Omental fat pad (tissue), 4 donors: ENCODE results near the gene WBP2NL. TPM values are rescaled to one million over a fixed set of nuclear protein-coding genes. Genes with fewer than 3 reads are reported as not detected.

Source experiments
- ATAC-seq: fragments of 150-250 bp; one replicate; pipeline ENCODE4 v1.9.1; 2016; ENCODE audit warnings: mild to moderate bottlenecking, moderate library complexity; ENCODE audit not compliant: low FRiP score
- DNase-seq: peaks from one replicate; pipeline ENCODE4 v3.0.0-alpha.2; 2019; ENCODE audit warnings: low spot score
- CTCF ChIP-seq, 3 donors: fragments of 450-650 bp; IDR thresholded peaks; one replicate each; pipeline ENCODE4 v1.5.1; 2016 to 2017; ENCODE audit warnings: antibody characterized with exemption in 3 of 3, mild to moderate bottlenecking in 3 of 3, moderate library complexity in 2 of 3
- total RNA-seq, 4 donors: library from RNA; depleted of rRNA; stranded (reverse); fragments of >200 nt; gene quantifications; one replicate each; pipeline ENCODE4 v1.1.0, GENCODE V29; 2016

The WBP2NL gene
- total RNA-seq, 4 donors from 2014 or later = 0.28 to 1.1 (median 0.72) TPM

- ATAC-seq = no peak
- TF ChIP-seq CTCF (IDR thresholded peaks at IDR 0.05) = no peak
- no peak for DNase-seq
Observed at GRCh38 chr22:41992496-41992895, 6.1 kb upstream of the WBP2NL start.

- ATAC-seq (no peak), DNase-seq (no peak)
- TF ChIP-seq CTCF (IDR thresholded peaks at IDR 0.05) = no peak
Observed at GRCh38 chr22:41995211-41995610, 3.4 kb upstream of the WBP2NL start.

GRCh38 chr22:41996826-41997225 lies 1.8 kb upstream of the WBP2NL start:
- ATAC-seq = no peak
- DNase-seq = no peak
- TF ChIP-seq CTCF (IDR thresholded peaks at IDR 0.05) = no peak

- no peak for ATAC-seq
- DNase-seq = no peak
- no peak for TF ChIP-seq CTCF (IDR thresholded peaks at IDR 0.05)
Observed at GRCh38 chr22:42000466-42000865, 1.9 kb downstream of the WBP2NL start.

GRCh38 chr22:42001121-42001520 lies 2.5 kb downstream of the WBP2NL start:
- ATAC-seq (no peak), DNase-seq (no peak)
- no peak for TF ChIP-seq CTCF (IDR thresholded peaks at IDR 0.05)

GRCh38 chr22:42001706-42002105 lies 3.1 kb downstream of the WBP2NL start:
- TF ChIP-seq CTCF (IDR thresholded peaks at IDR 0.05) = no peak
- ATAC-seq = no peak
- DNase-seq = no peak

- DNase-seq (no peak), ATAC-seq (no peak)
- no peak for TF ChIP-seq CTCF (IDR thresholded peaks at IDR 0.05)
Observed at GRCh38 chr22:42007922-42008321, 9.3 kb downstream of the WBP2NL start.
